Measurements from ENCODE around the gene GABRB2.

Gene GABRB2

DNA sequence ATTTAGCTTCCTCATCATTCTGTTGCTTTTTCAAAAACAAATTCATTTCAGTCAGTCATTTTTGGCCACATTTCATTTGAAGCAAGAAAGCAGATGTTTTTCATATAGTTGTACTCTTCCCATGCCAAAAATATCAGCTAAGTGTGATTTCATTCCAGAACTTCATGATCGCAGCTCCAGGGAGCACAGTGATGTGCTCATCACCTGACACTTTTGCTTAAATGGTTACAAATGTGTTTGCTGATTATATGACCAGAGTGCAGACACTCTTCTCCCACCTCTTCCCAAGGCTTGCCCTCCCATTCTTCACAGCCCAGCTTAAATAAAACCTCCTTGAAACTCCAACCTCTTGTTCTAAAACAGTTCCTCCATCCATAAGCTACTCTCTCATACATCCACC, 32.6 kb downstream of the GABRB2 start:
- TF ChIP-seq TEAD4 (IDR thresholded peaks at IDR 0.05) = no peak
- TF ChIP-seq CREB1 (IDR thresholded peaks at IDR 0.05; ENCODE audit: low read depth) = no peak
- TF ChIP-seq ZBTB7A (IDR thresholded peaks at IDR 0.05; ENCODE audit: low read depth) = no peak
- no peak for TF ChIP-seq RAD21 (IDR thresholded peaks at IDR 0.05; ENCODE audit: low read depth)
- TF ChIP-seq EGR1 (IDR thresholded peaks at IDR 0.05) = no peak
- no peak for TF ChIP-seq FOXM1 (IDR thresholded peaks at IDR 0.05; ENCODE audit: borderline replicate concordance, low read depth)
- no peak for TF ChIP-seq TAF1 (IDR thresholded peaks at IDR 0.05; ENCODE audit: low read depth)
- TF ChIP-seq TCF12 (IDR thresholded peaks at IDR 0.05; ENCODE audit: low read depth) = no peak
- TF ChIP-seq EP300 (IDR thresholded peaks at IDR 0.05; ENCODE audit: borderline replicate concordance) = no peak
- no peak for TF ChIP-seq MAX (IDR thresholded peaks at IDR 0.05)
- TF ChIP-seq NFIC (IDR thresholded peaks at IDR 0.05) = no peak
- TF ChIP-seq CEBPB (IDR thresholded peaks at IDR 0.05) = no peak
- TF ChIP-seq, protein P1, sequence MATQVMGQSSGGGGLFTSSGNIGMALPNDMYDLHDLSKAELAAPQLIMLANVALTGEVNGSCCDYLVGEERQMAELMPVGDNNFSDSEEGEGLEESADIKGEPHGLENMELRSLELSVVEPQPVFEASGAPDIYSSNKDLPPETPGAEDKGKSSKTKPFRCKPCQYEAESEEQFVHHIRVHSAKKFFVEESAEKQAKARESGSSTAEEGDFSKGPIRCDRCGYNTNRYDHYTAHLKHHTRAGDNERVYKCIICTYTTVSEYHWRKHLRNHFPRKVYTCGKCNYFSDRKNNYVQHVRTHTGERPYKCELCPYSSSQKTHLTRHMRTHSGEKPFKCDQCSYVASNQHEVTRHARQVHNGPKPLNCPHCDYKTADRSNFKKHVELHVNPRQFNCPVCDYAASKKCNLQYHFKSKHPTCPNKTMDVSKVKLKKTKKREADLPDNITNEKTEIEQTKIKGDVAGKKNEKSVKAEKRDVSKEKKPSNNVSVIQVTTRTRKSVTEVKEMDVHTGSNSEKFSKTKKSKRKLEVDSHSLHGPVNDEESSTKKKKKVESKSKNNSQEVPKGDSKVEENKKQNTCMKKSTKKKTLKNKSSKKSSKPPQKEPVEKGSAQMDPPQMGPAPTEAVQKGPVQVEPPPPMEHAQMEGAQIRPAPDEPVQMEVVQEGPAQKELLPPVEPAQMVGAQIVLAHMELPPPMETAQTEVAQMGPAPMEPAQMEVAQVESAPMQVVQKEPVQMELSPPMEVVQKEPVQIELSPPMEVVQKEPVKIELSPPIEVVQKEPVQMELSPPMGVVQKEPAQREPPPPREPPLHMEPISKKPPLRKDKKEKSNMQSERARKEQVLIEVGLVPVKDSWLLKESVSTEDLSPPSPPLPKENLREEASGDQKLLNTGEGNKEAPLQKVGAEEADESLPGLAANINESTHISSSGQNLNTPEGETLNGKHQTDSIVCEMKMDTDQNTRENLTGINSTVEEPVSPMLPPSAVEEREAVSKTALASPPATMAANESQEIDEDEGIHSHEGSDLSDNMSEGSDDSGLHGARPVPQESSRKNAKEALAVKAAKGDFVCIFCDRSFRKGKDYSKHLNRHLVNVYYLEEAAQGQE (IDR thresholded peaks at IDR 0.05; ENCODE audit: low read depth) = no peak
- no peak for TF ChIP-seq USF1 (IDR thresholded peaks at IDR 0.05)
- TF ChIP-seq YY1 (IDR thresholded peaks at IDR 0.05; ENCODE audit: low read depth) = no peak

DNA sequence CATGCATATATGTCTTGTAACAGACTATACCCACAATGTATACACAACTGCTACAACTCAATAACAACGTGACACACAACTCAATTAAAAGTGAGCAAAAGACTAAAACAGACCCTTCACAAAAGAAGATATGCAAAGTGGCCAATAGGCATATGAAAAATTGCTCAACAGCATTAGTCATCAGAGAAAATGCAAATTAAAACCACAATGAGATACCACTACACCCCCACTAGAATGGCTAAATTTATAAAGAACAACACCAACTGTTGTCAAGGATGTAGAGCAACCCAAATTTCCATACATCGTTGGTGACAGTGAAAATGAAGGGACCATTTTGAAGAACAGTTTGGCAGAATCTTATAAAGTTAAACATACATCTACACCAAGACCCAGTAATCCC, 38.9 kb downstream of the GABRB2 start:
- no peak for TF ChIP-seq NFIC (IDR thresholded peaks at IDR 0.05)
- no peak for TF ChIP-seq RAD21 (IDR thresholded peaks at IDR 0.05; ENCODE audit: low read depth)
- TF ChIP-seq, protein P1 (IDR thresholded peaks at IDR 0.05; ENCODE audit: low read depth) = no peak
- no peak for TF ChIP-seq EP300 (IDR thresholded peaks at IDR 0.05; ENCODE audit: borderline replicate concordance)
- no peak for TF ChIP-seq CREB1 (IDR thresholded peaks at IDR 0.05; ENCODE audit: low read depth)
- TF ChIP-seq YY1 (IDR thresholded peaks at IDR 0.05; ENCODE audit: low read depth) = no peak
- no peak for TF ChIP-seq CEBPB (IDR thresholded peaks at IDR 0.05)
- TF ChIP-seq TAF1 (IDR thresholded peaks at IDR 0.05; ENCODE audit: low read depth) = no peak

GRCh38 chr5:161498531-161498930, 48.0 kb downstream of the GABRB2 start:
- no peak for TF ChIP-seq EP300 (IDR thresholded peaks at IDR 0.05; ENCODE audit: borderline replicate concordance)
- no peak for TF ChIP-seq YY1 (IDR thresholded peaks at IDR 0.05; ENCODE audit: low read depth)
- TF ChIP-seq NFIC (IDR thresholded peaks at IDR 0.05) = no peak
- TF ChIP-seq, protein P1 (IDR thresholded peaks at IDR 0.05; ENCODE audit: low read depth) = no peak
- no peak for TF ChIP-seq ZBTB7A (IDR thresholded peaks at IDR 0.05; ENCODE audit: low read depth)
- TF ChIP-seq USF1 (IDR thresholded peaks at IDR 0.05) = no peak
- TF ChIP-seq TEAD4 (IDR thresholded peaks at IDR 0.05) = no peak
- no peak for TF ChIP-seq TCF12 (IDR thresholded peaks at IDR 0.05; ENCODE audit: low read depth)
- no peak for TF ChIP-seq EGR1 (IDR thresholded peaks at IDR 0.05)
- no peak for TF ChIP-seq FOXM1 (IDR thresholded peaks at IDR 0.05; ENCODE audit: borderline replicate concordance, low read depth)
- no peak for TF ChIP-seq MAX (IDR thresholded peaks at IDR 0.05)
- TF ChIP-seq RAD21 (IDR thresholded peaks at IDR 0.05; ENCODE audit: low read depth) = no peak
- no peak for TF ChIP-seq CREB1 (IDR thresholded peaks at IDR 0.05; ENCODE audit: low read depth)
- TF ChIP-seq CEBPB (IDR thresholded peaks at IDR 0.05) = no peak
- TF ChIP-seq TAF1 (IDR thresholded peaks at IDR 0.05; ENCODE audit: low read depth) = no peak

DNA sequence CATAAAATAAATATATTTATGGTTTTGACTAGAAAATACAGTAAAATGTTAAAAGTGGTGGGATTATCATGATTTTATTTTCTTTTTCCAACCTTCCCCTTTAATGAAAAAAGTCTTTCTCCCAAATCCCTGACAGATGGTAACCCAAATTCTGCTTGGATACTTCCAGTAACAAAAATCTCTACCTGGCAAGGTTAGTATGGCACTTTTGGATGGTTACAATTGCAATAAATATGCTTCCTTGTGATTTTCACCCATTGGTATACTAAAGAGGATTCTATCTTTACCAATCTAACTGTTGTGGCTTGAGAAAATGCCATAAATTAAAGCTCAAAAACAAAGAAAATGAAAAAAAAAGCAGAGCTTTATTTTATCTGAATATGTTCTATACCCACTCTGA, 62.8 kb downstream of the GABRB2 start:
- TF ChIP-seq NFIC (IDR thresholded peaks at IDR 0.05) (no peak), ZBTB7A (IDR thresholded peaks at IDR 0.05; ENCODE audit: low read depth) (no peak), FOXM1 (IDR thresholded peaks at IDR 0.05; ENCODE audit: borderline replicate concordance, low read depth) (no peak), EGR1 (IDR thresholded peaks at IDR 0.05) (no peak), CEBPB (IDR thresholded peaks at IDR 0.05) (no peak), TEAD4 (IDR thresholded peaks at IDR 0.05) (no peak), USF1 (IDR thresholded peaks at IDR 0.05) (no peak), EP300 (IDR thresholded peaks at IDR 0.05; ENCODE audit: borderline replicate concordance) (no peak), TCF12 (IDR thresholded peaks at IDR 0.05; ENCODE audit: low read depth) (no peak)
